H1 (cell line): ENCODE measurements around the gene GAMT. TPM values are rescaled to one million over a fixed set of nuclear protein-coding genes. Genes with fewer than 3 reads are reported as not detected.

Experiments
- CTCF ChIA-PET: fragments of 300-600 bp; sonication (Branson Sonifier 250); formaldehyde crosslinking; loops from one replicate; lab custom pipeline; 2021; ENCODE audit not compliant: partially characterized antibody; lab: Charles Lee
- POLR2A ChIA-PET: fragments of 300-600 bp; sonication (Branson Sonifier 250); formaldehyde crosslinking; loops from one replicate; lab custom pipeline; 2021; ENCODE audit warnings: inconsistent platforms; ENCODE audit not compliant: partially characterized antibody; lab: Charles Lee
- DNase-seq, 2 experiments: peaks; one replicate each; pipeline versions ENCODE4 v3.0.0 to v3.0.0-alpha.2; 2010 to 2022; ENCODE audit warnings: low spot score in 2 of 2, low read depth in 1 of 2, mixed read lengths in 1 of 2
- FAIRE-seq: peaks from 2 replicates; lab custom pipeline; 2011; peaks lifted over from hg19 to GRCh38; lab: Jason Lieb, UNC
- H2AFZ ChIP-seq: 2 replicates; pipeline ENCODE4 v1.8.1; 2012; ENCODE audit warnings: low read length, inconsistent platforms
- H2AK5ac ChIP-seq: 2 replicates; pipeline ENCODE4 v1.6.1; 2013; ENCODE audit warnings: low read depth, low read length
- H2BK120ac ChIP-seq: replicated peaks from 2 replicates; pipeline ENCODE3; 2013; ENCODE audit warnings: low read depth, low read length, inconsistent platforms
- H2BK12ac ChIP-seq: 2 replicates; pipeline ENCODE4 v1.6.1; 2013; ENCODE audit warnings: low read depth, low read length
- H2BK15ac ChIP-seq: 2 replicates; pipeline ENCODE4 v1.6.1; 2013; ENCODE audit warnings: low read length
- H2BK20ac ChIP-seq: 2 replicates; pipeline ENCODE4 v1.6.1; 2013; ENCODE audit warnings: low read length
- H2BK5ac ChIP-seq: 2 replicates; pipeline ENCODE4 v1.6.1; 2013; ENCODE audit warnings: low read depth, low read length
- H3K14ac ChIP-seq: 2 replicates; pipeline ENCODE4 v1.6.1; 2013; ENCODE audit warnings: inconsistent platforms; ENCODE audit not compliant: insufficient read length
- H3K18ac ChIP-seq: 2 replicates; pipeline ENCODE4 v1.6.1; 2013; ENCODE audit warnings: low read length; ENCODE audit errors: extremely low read depth
- H3K23ac ChIP-seq: 2 replicates; pipeline ENCODE4 v1.6.1; 2013; ENCODE audit warnings: inconsistent platforms; ENCODE audit not compliant: insufficient read length
- H3K23me2 ChIP-seq: 2 replicates; pipeline ENCODE4 v1.6.1; 2013; ENCODE audit warnings: low read depth, low read length
- H3K27ac ChIP-seq: 2 replicates; pipeline ENCODE4 v1.6.1; 2011; ENCODE audit warnings: low read depth, low read length, inconsistent platforms
- H3K27me3 ChIP-seq, 4 experiments: replicated peaks in 1 of 4; 1 replicate in 1 of 4; 2 replicates in 3 of 4; pipeline versions ENCODE4 v1.6.1 to v1.8.1; 2011 to 2013; ENCODE audit warnings: low read length in 3 of 4, mild to moderate bottlenecking in 3 of 4, inconsistent platforms in 2 of 4, mixed read lengths in 2 of 4, moderate library complexity in 1 of 4; ENCODE audit not compliant: control insufficient read depth in 3 of 4, insufficient read depth in 3 of 4; ENCODE audit errors: extremely low read depth in 1 of 4
- H3K36me3 ChIP-seq, 4 experiments: 2 replicates each; pipeline versions ENCODE4 v1.6.1 to v1.8.1; 2011 to 2013; ENCODE audit warnings: mild to moderate bottlenecking in 4 of 4, low read length in 3 of 4, moderate library complexity in 2 of 4, control low read depth in 1 of 4, inconsistent platforms in 1 of 4; ENCODE audit not compliant: insufficient read depth in 4 of 4, control insufficient read depth in 2 of 4
- H3K4ac ChIP-seq: replicated peaks from 2 replicates; pipeline ENCODE3; 2013; ENCODE audit warnings: low read length, low read depth, mixed read lengths, inconsistent platforms; ENCODE audit not compliant: insufficient read length
- H3K4me1 ChIP-seq, 4 experiments: replicated peaks in 1 of 4; 1 replicate in 1 of 4; 2 replicates in 3 of 4; pipeline versions ENCODE4 v1.6.1 to v1.8.1; 2011 to 2013; ENCODE audit warnings: low read length in 3 of 4, inconsistent platforms in 2 of 4, mixed read lengths in 1 of 4; ENCODE audit not compliant: insufficient read depth in 4 of 4, control insufficient read depth in 3 of 4
- H3K4me2 ChIP-seq, 2 experiments: 2 replicates each; pipeline versions ENCODE4 v1.6.1 to v1.8.1; 2011 to 2013; ENCODE audit warnings: low read depth in 2 of 2, low read length in 2 of 2, control low read depth in 1 of 2, inconsistent platforms in 1 of 2, mild to moderate bottlenecking in 1 of 2; ENCODE audit not compliant: insufficient read depth in 1 of 2
- H3K4me3 ChIP-seq, 4 experiments: fragments of 200-600, 300-600 bp in 1 of 4; sonication (generic), shearing (Covaris generic), sonication (Bioruptor Twin) in 1 of 4; 2 replicates each; pipeline versions ENCODE4 v1.5.1 to v1.8.1; 2011 to 2016; ENCODE audit warnings: low read length in 4 of 4, low read depth in 3 of 4, control low read depth in 2 of 4, inconsistent platforms in 2 of 4, mild to moderate bottlenecking in 2 of 4, mixed read lengths in 1 of 4, moderate library complexity in 1 of 4; ENCODE audit not compliant: insufficient read depth in 2 of 4; ENCODE audit errors: extremely low read depth in 1 of 4
- H3K56ac ChIP-seq: replicated peaks from 2 replicates; pipeline ENCODE3; 2013; ENCODE audit warnings: low read depth, mild to moderate bottlenecking, mixed read lengths, low read length, inconsistent platforms; ENCODE audit not compliant: insufficient read length
- H3K79me1 ChIP-seq: 2 replicates; pipeline ENCODE4 v1.6.1; 2013; ENCODE audit warnings: low read depth, low read length, control low read depth
- H3K79me2 ChIP-seq, 2 experiments: 2 replicates each; pipeline versions ENCODE4 v1.6.1 to v1.8.1; 2012 to 2013; ENCODE audit warnings: low read length in 2 of 2, mild to moderate bottlenecking in 2 of 2, inconsistent platforms in 1 of 2; ENCODE audit not compliant: insufficient read depth in 2 of 2, control insufficient read depth in 1 of 2
- H3K9ac ChIP-seq, 4 experiments: replicated peaks in 1 of 4; 1 replicate in 1 of 4; 2 replicates in 3 of 4; pipeline versions ENCODE4 v1.6.1 to v1.8.1; 2011 to 2013; ENCODE audit warnings: low read depth in 3 of 4, low read length in 3 of 4, control low read depth in 2 of 4, mild to moderate bottlenecking in 2 of 4, moderate library complexity in 2 of 4, inconsistent platforms in 1 of 4; ENCODE audit errors: extremely low read depth in 1 of 4
- H3K9me3 ChIP-seq, 2 experiments: 2 replicates each; pipeline versions ENCODE4 v1.6.1 to v1.8.1; 2012 to 2013; ENCODE audit warnings: mild to moderate bottlenecking in 2 of 2, moderate library complexity in 2 of 2, control low read depth in 1 of 2, inconsistent platforms in 1 of 2, low read depth in 1 of 2, low read length in 1 of 2, mixed read lengths in 1 of 2; ENCODE audit not compliant: insufficient read depth in 2 of 2
- H4K20me1 ChIP-seq, 2 experiments: replicated peaks in 1 of 2; 2 replicates each; pipeline versions ENCODE3 to v1.8.1; 2011 to 2013; ENCODE audit warnings: inconsistent platforms in 2 of 2, low read length in 2 of 2, mild to moderate bottlenecking in 1 of 2; ENCODE audit not compliant: insufficient read depth in 2 of 2, control insufficient read depth in 1 of 2
- H4K5ac ChIP-seq: 2 replicates; pipeline ENCODE4 v1.6.1; 2013; ENCODE audit warnings: low read length, low read depth, mixed read lengths, inconsistent platforms; ENCODE audit not compliant: insufficient read length
- H4K8ac ChIP-seq: 2 replicates; pipeline ENCODE4 v1.8.0; 2013; ENCODE audit warnings: mild to moderate bottlenecking, moderate library complexity, low read length, inconsistent platforms; ENCODE audit not compliant: insufficient read depth; ENCODE audit errors: extremely low read depth
- H4K91ac ChIP-seq: replicated peaks from 2 replicates; pipeline ENCODE3; 2013; ENCODE audit warnings: low read length, mixed read lengths, inconsistent platforms; ENCODE audit not compliant: insufficient read length
- ASH2L ChIP-seq: fragments of 200-600, 300-600 bp; sonication (generic); IDR thresholded peaks from one replicate; pipeline ENCODE4 v1.7.1; 2017; ENCODE audit warnings: low read length
- KDM4A ChIP-seq: IDR thresholded peaks from one replicate; pipeline ENCODE4 v1.7.1; 2012; ENCODE audit warnings: low read depth, mild to moderate bottlenecking, moderate library complexity, low read length, inconsistent platforms; ENCODE audit not compliant: severe bottlenecking
- PHF8 ChIP-seq: fragments of 200-600 bp; sonication (generic); conservative IDR thresholded peaks from 2 replicates; pipeline ENCODE4 v1.7.1; 2012; ENCODE audit warnings: low read depth, mild to moderate bottlenecking, inconsistent platforms, low read length, moderate library complexity
- RFX5 ChIP-seq: IDR thresholded peaks from 2 replicates; pipeline ENCODE4 v1.6.1; 2011; ENCODE audit warnings: low read depth, low read length, improper control_type of control experiment, borderline replicate concordance
- TBP ChIP-seq: IDR thresholded peaks from 2 replicates; pipeline ENCODE4 v1.6.1; 2011; ENCODE audit warnings: low read depth, low read length, improper control_type of control experiment
- WGBS, 2 experiments: shearing (Covaris generic) in 1 of 2; methylation state at CpG; one replicate each; pipeline versions ENCODE4 v1.1.6 to v1.1.7; 2013 to 2015; ENCODE audit warnings: low lambda C conversion rate in 2 of 2, mixed read lengths in 2 of 2, inconsistent platforms in 1 of 2, low coverage in 1 of 2, missing lambda C conversion rate in 1 of 2; ENCODE audit not compliant: insufficient replicate concordance in 2 of 2, insufficient coverage in 1 of 2, insufficient read length in 1 of 2; ENCODE audit errors: extremely low coverage in 1 of 2, missing lambda C conversion rate in 1 of 2; 5-methylcytosine and 5-hydroxymethylcytosine counted together
- polyA plus RNA-seq, 7 experiments: library from polyadenylated mRNA; depleted of rRNA in 3 of 7; stranded (reverse) in 5 of 7; unstranded in 2 of 7; fragments of >200 nt in 5 of 7; fragments of 200-250 nt in 2 of 7; gene quantifications; 1 replicate in 5 of 7; 2 replicates in 1 of 7; 4 replicates in 1 of 7; pipeline versions ENCODE4 v1.2.1 to v1.2.3, GENCODE V29; 2011 to 2013; ENCODE audit warnings: missing spikeins in 2 of 7, mixed read lengths in 2 of 7
- total RNA-seq: library from RNA; stranded (reverse); fragmentation: NEBNext Ultra II Directional; extraction: Animal tissue kit (Norgen Biotek cat#: 25700); gene quantifications from 2 replicates; pipeline ENCODE4 v1.2.1, GENCODE V29; 2021

The GAMT gene
- total and polyA plus RNA-seq, 2 of the 8 experiments (the other 6 are each of a cell fraction or from before 2014, with no cell fraction given), result 17.2 to 35.6 TPM

- H3K4me2 ChIP-seq, result peak overlapping the region; percentile 91 to 96
- no peak overlapping the region for H3K23ac ChIP-seq
- FAIRE-seq (no peak), DNase-seq (no peak)
- H2BK12ac ChIP-seq, result no peak overlapping the region
- no peak overlapping the region; the same call in 1 of the 2 replicates for H3K27ac ChIP-seq
- H4K91ac ChIP-seq, result peak overlapping the region; percentile 27
- CTCF ChIA-PET, result interaction anchor here (0.6 kb wide), 1 partner anchor 252 kb away, joined by 3 read pairs; no protein-coding TSS in a partner anchor
- H3K9ac ChIP-seq, result peak overlapping the region; percentile 27 to 92 (median 60); a peak in 6 of 7 replicates
- no peak overlapping the region for H2BK15ac ChIP-seq
- peaks cover 0 to 11% of the 10 kb centered on the region in 2 experiments for H4K20me1 ChIP-seq
- H2BK120ac ChIP-seq, result no peak overlapping the region
- H4K8ac ChIP-seq, result peak overlapping the region; percentile 43; the same call in 1 of the 2 replicates
- no peak overlapping the region for H3K14ac ChIP-seq
- H3K79me2 ChIP-seq, result peaks cover 0 to 18% of the 10 kb centered on the region in 2 experiments; a peak in 3 of 4 replicates
- peaks cover 7 to 29% (median 8%) of the 10 kb centered on the region in 4 experiments; a peak in 5 of 8 replicates for H3K36me3 ChIP-seq
- H3K9me3 ChIP-seq, result no peaks in the 10 kb centered on the region
- peaks cover 4% of the 10 kb centered on the region; the same call in 1 of the 2 replicates for H3K79me1 ChIP-seq
- peak overlapping the region; percentile 48; the same call in 1 of the 2 replicates for H3K18ac ChIP-seq
- POLR2A ChIA-PET, result interaction anchor here (0.7 to 1.5 kb wide), 12 partner anchors 25 to 290 kb away, joined by 3 to 7 read pairs (median 4); partner anchors contain the start of genes CIRBP, FAM174C and NDUFS7
- TF ChIP-seq ASH2L (peak; percentile 2), KDM4A (peak; percentile 9), RFX5 (no peak), TBP (no peak), PHF8 (peak; percentile 51; the same call in 1 of the 2 replicates)
- H2BK5ac ChIP-seq, result no peak overlapping the region
- no peak overlapping the region for H2AFZ ChIP-seq
- peak overlapping the region; percentile 50 for H3K56ac ChIP-seq
- no peak overlapping the region for H3K4ac ChIP-seq
- H3K23me2 ChIP-seq, result peaks cover 7% of the 10 kb centered on the region; the same call in 1 of the 2 replicates
- 0% methylated on average over 5 of the region's 61 CpGs; no CpG with 5 or more reads in 1 of the 2 experiments for WGBS, 2 experiments
- 0 out of 2 replicates have a peak overlapping the region, but pooled peaks have one; percentile 13 for H2AK5ac ChIP-seq
- peaks cover 2 to 17% (median 11%) of the 10 kb centered on the region in 4 experiments; a peak in 5 of 7 replicates for H3K4me1 ChIP-seq
- H4K5ac ChIP-seq, result peak overlapping the region; percentile 6
- H3K4me3 ChIP-seq, result peak overlapping the region; percentile 77 to 84 (median 78)
- H3K27me3 ChIP-seq, result no peaks in the 10 kb centered on the region; a peak in 1 of 7 replicates
- H2BK20ac ChIP-seq, result no peak overlapping the region
These were observed 46.3 kb downstream of the GAMT start for GRCh38 chr19:1354970-1355567.
